ENCODE results near the gene C12orf43. TPM values are rescaled to one million over a fixed set of nuclear protein-coding genes. Genes with fewer than 3 reads are reported as not detected.

C12orf43 gene
- total RNA-seq, 1 donor from 2014 or later, result 7.6 TPM

GRCh38 chr12:120996133-120996746, 20.0 kb downstream of the C12orf43 start:
- intact Hi-C loops (cut with micrococcal nuclease), result no loop called here
- no peak for TF ChIP-seq CTCF (IDR thresholded peaks at IDR 0.05; ENCODE audit: borderline replicate concordance)

GRCh38 chr12:120994589-120995337, 21.5 kb downstream of the C12orf43 start:
- Histone ChIP-seq H3K4me1 (no peaks in the 10 kb centered on the region), H3K27me3 (ENCODE audit: low read depth) (peaks cover 35% of the 10 kb centered on the region), H3K36me3 (no peaks in the 10 kb centered on the region), H3K27ac (replicated peaks) (no peak overlapping the region), H3K9me3 (replicated peaks) (no peaks in the 10 kb centered on the region), H3K4me3 (no peak overlapping the region)
- TF ChIP-seq CTCF (IDR thresholded peaks at IDR 0.05; ENCODE audit: borderline replicate concordance), result no peak
- intact Hi-C loops (cut with micrococcal nuclease), result no loop called here
- no peak for DNase-seq

More at GRCh38 chr12:120996133-120996746, 20.0 kb downstream of the C12orf43 start:
- H3K4me3 ChIP-seq, result no peak overlapping the region
- H3K27me3 ChIP-seq (ENCODE audit: low read depth), result peaks cover 35% of the 10 kb centered on the region
- H3K9me3 ChIP-seq (replicated peaks), result no peaks in the 10 kb centered on the region
- H3K36me3 ChIP-seq, result no peaks in the 10 kb centered on the region
- no peaks in the 10 kb centered on the region for H3K4me1 ChIP-seq
- no peak overlapping the region for H3K27ac ChIP-seq (replicated peaks)
- no peak for DNase-seq

- no peaks in the 10 kb centered on the region for H3K4me1 ChIP-seq
- intact Hi-C loops (cut with micrococcal nuclease), result no loop called here
- no peak overlapping the region for H3K27ac ChIP-seq (replicated peaks)
- TF ChIP-seq CTCF (IDR thresholded peaks at IDR 0.05; ENCODE audit: borderline replicate concordance), result no peak
- no peak for DNase-seq
- no peak overlapping the region for H3K4me3 ChIP-seq
- no peaks in the 10 kb centered on the region for H3K36me3 ChIP-seq
- H3K9me3 ChIP-seq (replicated peaks), result no peaks in the 10 kb centered on the region
- H3K27me3 ChIP-seq (ENCODE audit: low read depth), result peaks cover 30% of the 10 kb centered on the region
These were observed 22.2 kb downstream of the C12orf43 start for GRCh38 chr12:120994059-120994458.

GRCh38 chr12:120993496-120993895, 22.8 kb downstream of the C12orf43 start:
- Histone ChIP-seq H3K4me1 (no peaks in the 10 kb centered on the region), H3K27me3 (ENCODE audit: low read depth) (peaks cover 26% of the 10 kb centered on the region), H3K36me3 (no peaks in the 10 kb centered on the region), H3K4me3 (no peak overlapping the region), H3K9me3 (replicated peaks) (no peaks in the 10 kb centered on the region), H3K27ac (replicated peaks) (no peak overlapping the region)
- DNase-seq, result no peak
- no peak for TF ChIP-seq CTCF (IDR thresholded peaks at IDR 0.05; ENCODE audit: borderline replicate concordance)
- intact Hi-C loops (cut with micrococcal nuclease), result no loop called here

- DNase-seq, result no peak
- no peak overlapping the region for H3K27ac ChIP-seq (replicated peaks)
- intact Hi-C loops (cut with micrococcal nuclease), result no loop called here
- H3K4me1 ChIP-seq, result no peaks in the 10 kb centered on the region
- TF ChIP-seq CTCF (IDR thresholded peaks at IDR 0.05; ENCODE audit: borderline replicate concordance), result no peak
- peaks cover 26% of the 10 kb centered on the region for H3K27me3 ChIP-seq (ENCODE audit: low read depth)
- H3K9me3 ChIP-seq (replicated peaks), result no peaks in the 10 kb centered on the region
- no peaks in the 10 kb centered on the region for H3K36me3 ChIP-seq
- no peak overlapping the region for H3K4me3 ChIP-seq
These were observed 23.3 kb downstream of the C12orf43 start for GRCh38 chr12:120992989-120993388.

Measured in left ventricle myocardium inferior (tissue), 1 donor.